IMR-90 (cell line): ENCODE data around the gene AAR2. TPM values are rescaled to one million over a fixed set of nuclear protein-coding genes. Genes with fewer than 3 reads are reported as not detected.

Experiments used
- ATAC-seq: fragments of 200-7000 bp; cut with Tn5 transposase; 2 replicates; pipeline ENCODE4 v1.9.1; 2020; ENCODE audit warnings: low read depth, mild to moderate bottlenecking, moderate library complexity
- BruUV-seq: library from RNA; stranded (reverse); fragments of 400-500 nt; replicated peaks from 2 replicates; lab custom pipeline; 2021; lab: Mats Ljungman, UMichigan
- CTCF ChIA-PET: fragments of 300-600 bp; formaldehyde crosslinking; extraction: SDS; loops from one replicate; lab custom pipeline; 2021; ENCODE audit warnings: antibody characterized with exemption; lab: Yijun Ruan, JAX
- POLR2A ChIA-PET: fragments of 300-600 bp; sonication (Branson Sonifier 250); formaldehyde crosslinking; loops from one replicate; lab custom pipeline; 2022; ENCODE audit warnings: antibody characterized with exemption; ENCODE audit not compliant: unreplicated experiment; lab: Charles Lee
- DNase-seq: peaks from one replicate; pipeline ENCODE4 v3.0.0; 2013
- H2AFZ ChIP-seq: replicated peaks from 2 replicates; pipeline ENCODE3; 2013; ENCODE audit warnings: low read length, mild to moderate bottlenecking; ENCODE audit not compliant: poor library complexity
- H2AK5ac ChIP-seq: 2 replicates; pipeline ENCODE4 v1.6.1; 2013; ENCODE audit warnings: low read depth, low read length, inconsistent platforms
- H2AK9ac ChIP-seq: replicated peaks from 2 replicates; pipeline ENCODE3; 2013; ENCODE audit warnings: mild to moderate bottlenecking, low read depth, low read length, moderate library complexity; ENCODE audit not compliant: poor library complexity
- H2BK120ac ChIP-seq: 2 replicates; pipeline ENCODE4 v1.6.1; 2013; ENCODE audit warnings: low read depth, low read length, inconsistent platforms
- H2BK15ac ChIP-seq: 3 replicates; pipeline ENCODE4 v1.6.1; 2013; ENCODE audit warnings: low read depth, low read length, inconsistent platforms
- H2BK20ac ChIP-seq: 2 replicates; pipeline ENCODE4 v1.6.1; 2013; ENCODE audit warnings: low read depth, mild to moderate bottlenecking, inconsistent platforms, low read length, moderate library complexity
- H2BK5ac ChIP-seq: 2 replicates; pipeline ENCODE4 v1.6.1; 2013; ENCODE audit warnings: mild to moderate bottlenecking, low read depth, low read length, inconsistent platforms; ENCODE audit not compliant: poor library complexity, severe bottlenecking
- H3K14ac ChIP-seq: replicated peaks from 2 replicates; pipeline ENCODE4 v1.6.1; 2013; ENCODE audit warnings: low read depth, low read length, inconsistent platforms
- H3K18ac ChIP-seq: 2 replicates; pipeline ENCODE4 v1.6.1; 2013; ENCODE audit warnings: low read depth, low read length, control low read depth
- H3K23ac ChIP-seq: 2 replicates; pipeline ENCODE4 v1.6.1; 2013; ENCODE audit warnings: low read depth, low read length, inconsistent platforms
- H3K27ac ChIP-seq: 2 replicates; pipeline ENCODE4 v1.5.1; 2013; ENCODE audit warnings: mild to moderate bottlenecking, control low read depth, low read length; ENCODE audit not compliant: insufficient read depth
- H3K27me3 ChIP-seq: 2 replicates; pipeline ENCODE4 v1.6.1; 2013; ENCODE audit warnings: low read length; ENCODE audit not compliant: control insufficient read depth, insufficient read depth
- H3K36me3 ChIP-seq: 2 replicates; pipeline ENCODE4 v1.6.1; 2013; ENCODE audit warnings: low read length, mixed read lengths; ENCODE audit not compliant: control insufficient read depth, insufficient read depth
- H3K4ac ChIP-seq: 2 replicates; pipeline ENCODE4 v1.6.1; 2013; ENCODE audit warnings: low read depth, low read length, inconsistent platforms
- H3K4me1 ChIP-seq: 2 replicates; pipeline ENCODE4 v1.6.1; 2013; ENCODE audit warnings: low read length, mixed read lengths; ENCODE audit not compliant: control insufficient read depth, insufficient read depth
- H3K4me2 ChIP-seq: 2 replicates; pipeline ENCODE4 v1.6.1; 2013; ENCODE audit warnings: low read depth, mild to moderate bottlenecking, control low read depth, low read length, moderate library complexity
- H3K4me3 ChIP-seq: 2 replicates; pipeline ENCODE4 v1.5.1; 2013; ENCODE audit warnings: low read depth, mild to moderate bottlenecking, control low read depth, low read length, moderate library complexity; ENCODE audit not compliant: insufficient read depth
- H3K56ac ChIP-seq: 2 replicates; pipeline ENCODE4 v1.6.1; 2013; ENCODE audit warnings: low read length, inconsistent platforms; ENCODE audit not compliant: insufficient read depth; ENCODE audit errors: extremely low read depth
- H3K79me1 ChIP-seq, 2 experiments: 2 replicates each; pipeline ENCODE4 v1.6.1; 2013; ENCODE audit warnings: low read length in 2 of 2, inconsistent platforms in 1 of 2, low read depth in 1 of 2
- H3K9ac ChIP-seq: 2 replicates; pipeline ENCODE4 v1.6.1; 2013; ENCODE audit warnings: low read depth, low read length, control low read depth
- H3K9me1 ChIP-seq: 2 replicates; pipeline ENCODE4 v1.6.1; 2013; ENCODE audit warnings: low read length, inconsistent platforms; ENCODE audit not compliant: insufficient read depth
- H3K9me3 ChIP-seq: 2 replicates; pipeline ENCODE4 v1.6.1; 2013; ENCODE audit warnings: low read length; ENCODE audit not compliant: control insufficient read depth, insufficient read depth
- H4K20me1 ChIP-seq: 2 replicates; pipeline ENCODE4 v1.6.1; 2013; ENCODE audit warnings: low read length, inconsistent platforms; ENCODE audit not compliant: insufficient read depth
- H4K5ac ChIP-seq: 2 replicates; pipeline ENCODE4 v1.6.1; 2013; ENCODE audit warnings: mild to moderate bottlenecking, low read depth, low read length, control low read depth
- H4K8ac ChIP-seq, 2 experiments: 2 replicates each; pipeline ENCODE4 v1.6.1; 2013; ENCODE audit warnings: low read depth in 2 of 2, low read length in 2 of 2, control low read depth in 1 of 2, inconsistent platforms in 1 of 2
- H4K91ac ChIP-seq: 2 replicates; pipeline ENCODE4 v1.6.1; 2013; ENCODE audit warnings: low read depth, low read length, inconsistent platforms; ENCODE audit not compliant: insufficient read depth
- BHLHE40 ChIP-seq: fragments of 150-350 bp; IDR thresholded peaks from 2 replicates; pipeline ENCODE4 v1.6.1; 2016; ENCODE audit warnings: mild to moderate bottlenecking, low read depth, low read length
- CEBPB ChIP-seq: IDR thresholded peaks from 2 replicates; pipeline ENCODE4 v1.6.1; 2012; ENCODE audit warnings: low read depth, low read length, improper control_type of control experiment
- CHD1 ChIP-seq: IDR thresholded peaks from 2 replicates; pipeline ENCODE4 v1.6.1; 2012; ENCODE audit warnings: low read depth, low read length, improper control_type of control experiment
- FOS ChIP-seq: fragments of 150-350 bp; IDR thresholded peaks from 2 replicates; pipeline ENCODE4 v1.6.1; 2016; ENCODE audit warnings: low read depth, low read length
- MAFK ChIP-seq: IDR thresholded peaks from 2 replicates; pipeline ENCODE4 v1.6.1; 2012; ENCODE audit warnings: low read depth, low read length, improper control_type of control experiment
- MAZ ChIP-seq: IDR thresholded peaks from 2 replicates; pipeline ENCODE4 v1.6.1; 2012; ENCODE audit warnings: low read depth, mild to moderate bottlenecking, low read length, improper control_type of control experiment, moderate library complexity, borderline replicate concordance
- MXI1 ChIP-seq: IDR thresholded peaks from 2 replicates; pipeline ENCODE4 v1.6.1; 2012; ENCODE audit warnings: low read depth, mild to moderate bottlenecking, low read length, moderate library complexity, borderline replicate concordance
- NFE2L2 ChIP-seq: fragments of 150-350 bp; IDR thresholded peaks from 2 replicates; pipeline ENCODE4 v1.6.1; 2016; ENCODE audit warnings: low read depth, mild to moderate bottlenecking, low read length
- POLR2A ChIP-seq: IDR thresholded peaks from 2 replicates; pipeline ENCODE4 v1.6.1; 2012; ENCODE audit warnings: mild to moderate bottlenecking, low read depth, low read length
- RAD21 ChIP-seq: IDR thresholded peaks from 2 replicates; pipeline ENCODE4 v1.6.1; 2012; ENCODE audit warnings: low read length, improper control_type of control experiment
- RCOR1 ChIP-seq: IDR thresholded peaks from 2 replicates; pipeline ENCODE4 v1.6.1; 2012; ENCODE audit warnings: mild to moderate bottlenecking, low read length, improper control_type of control experiment; ENCODE audit not compliant: insufficient replicate concordance
- RFX5 ChIP-seq: IDR thresholded peaks from 2 replicates; pipeline ENCODE4 v1.8.0; 2012; ENCODE audit warnings: low read depth, mild to moderate bottlenecking, low read length, moderate library complexity
- SMC3 ChIP-seq: fragments of 150-350 bp; IDR thresholded peaks from 2 replicates; pipeline ENCODE4 v1.6.1; 2016; ENCODE audit warnings: low read depth, mild to moderate bottlenecking, antibody characterized with exemption, low read length, moderate library complexity
- WGBS, 2 experiments: methylation state at CpG; one replicate each; pipeline versions ENCODE4 v1.1.5 to v1.1.7; 2013; ENCODE audit warnings: missing lambda C conversion rate in 2 of 2; ENCODE audit not compliant: insufficient read length in 1 of 2; ENCODE audit errors: extremely low coverage in 2 of 2; 5-methylcytosine and 5-hydroxymethylcytosine counted together
- dilution Hi-C: fragments of 300-500 bp; cut with HindIII; formaldehyde crosslinking; loops from one replicate; pipeline ENCODE4 v1.14.3; 2018; ENCODE audit warnings: low sequenced_read_pairs; ENCODE audit not compliant: unreplicated experiment
- in situ Hi-C: fragments of 300-500 bp; cut with MboI; formaldehyde crosslinking; loops from 3 replicates; pipeline ENCODE4 v1.14.3; 2019; ENCODE audit warnings: low sequenced_read_pairs, inconsistent platforms, mixed read lengths
- intact Hi-C: fragments of 100-400 bp; cut with micrococcal nuclease; formaldehyde crosslinking; loops from 2 replicates; pipeline ENCODE4 v1.10.0; 2022
- polyA plus RNA-seq, 3 experiments: library from polyadenylated mRNA; depleted of rRNA; stranded (reverse); fragments of >200 nt; gene quantifications; 2 replicates each; pipeline ENCODE4 v1.2.3, GENCODE V29; 2012; ENCODE audit warnings: low replicate concordance in 1 of 3
- total RNA-seq: library from RNA; depleted of rRNA; stranded (reverse); fragments of >200 nt; gene quantifications from 2 replicates; pipeline ENCODE4 v1.2.3, GENCODE V29; 2012
- TF ChIP-seq, protein P1 (sequence below): conservative IDR thresholded peaks from 2 replicates; pipeline ENCODE4 v1.5.1; 2012; ENCODE audit warnings: mild to moderate bottlenecking, low read depth, low read length, improper control_type of control experiment
- TF ChIP-seq, protein P2 (sequence below): fragments of 150-350 bp; IDR thresholded peaks from 2 replicates; pipeline ENCODE4 v1.6.1; 2016; ENCODE audit warnings: low read depth, mild to moderate bottlenecking, low read length, moderate library complexity, borderline replicate concordance

AAR2 gene
- total and polyA plus RNA-seq, 2 of the 4 experiments (the other 2 are of a cell fraction) = 28.2 to 35.8 TPM

DNA sequence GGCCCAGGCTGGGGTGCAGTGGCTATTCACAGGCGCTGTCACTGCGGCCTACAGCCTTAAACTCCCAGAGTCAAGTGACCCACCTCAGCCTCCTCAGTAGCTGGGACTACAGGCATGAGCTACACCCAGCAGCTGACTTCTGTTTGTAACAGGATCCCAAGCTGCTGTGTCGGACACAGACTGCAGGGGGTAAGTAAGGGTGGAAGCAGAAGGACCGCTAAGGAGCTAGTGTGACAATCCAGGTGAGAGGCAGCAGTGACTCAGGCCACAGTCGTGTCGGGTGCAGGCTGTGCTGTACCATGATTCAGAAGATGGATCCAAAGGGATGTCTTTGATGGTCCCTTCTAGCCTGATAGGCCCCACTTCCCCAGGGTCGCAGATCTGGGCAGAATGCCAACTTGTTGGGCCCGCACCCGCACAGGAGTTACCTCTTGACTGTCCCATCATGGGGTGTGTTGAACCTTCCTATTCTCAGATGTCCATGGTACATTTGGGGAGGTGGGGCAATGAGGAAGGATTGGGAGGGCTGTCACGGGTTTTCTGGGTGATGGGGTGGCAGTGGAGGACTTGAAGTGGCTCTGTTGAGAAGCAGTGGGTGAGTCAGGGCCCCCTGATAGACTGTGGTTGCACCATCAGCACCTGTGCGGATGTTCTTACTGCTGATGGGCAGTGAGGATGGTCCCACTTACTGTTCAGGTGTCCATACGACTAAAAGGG lies 25.3 kb downstream of the AAR2 start (continued):
- TF ChIP-seq, protein P1, sequence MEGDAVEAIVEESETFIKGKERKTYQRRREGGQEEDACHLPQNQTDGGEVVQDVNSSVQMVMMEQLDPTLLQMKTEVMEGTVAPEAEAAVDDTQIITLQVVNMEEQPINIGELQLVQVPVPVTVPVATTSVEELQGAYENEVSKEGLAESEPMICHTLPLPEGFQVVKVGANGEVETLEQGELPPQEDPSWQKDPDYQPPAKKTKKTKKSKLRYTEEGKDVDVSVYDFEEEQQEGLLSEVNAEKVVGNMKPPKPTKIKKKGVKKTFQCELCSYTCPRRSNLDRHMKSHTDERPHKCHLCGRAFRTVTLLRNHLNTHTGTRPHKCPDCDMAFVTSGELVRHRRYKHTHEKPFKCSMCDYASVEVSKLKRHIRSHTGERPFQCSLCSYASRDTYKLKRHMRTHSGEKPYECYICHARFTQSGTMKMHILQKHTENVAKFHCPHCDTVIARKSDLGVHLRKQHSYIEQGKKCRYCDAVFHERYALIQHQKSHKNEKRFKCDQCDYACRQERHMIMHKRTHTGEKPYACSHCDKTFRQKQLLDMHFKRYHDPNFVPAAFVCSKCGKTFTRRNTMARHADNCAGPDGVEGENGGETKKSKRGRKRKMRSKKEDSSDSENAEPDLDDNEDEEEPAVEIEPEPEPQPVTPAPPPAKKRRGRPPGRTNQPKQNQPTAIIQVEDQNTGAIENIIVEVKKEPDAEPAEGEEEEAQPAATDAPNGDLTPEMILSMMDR = no peak
- no peak for TF ChIP-seq MAFK

DNA sequence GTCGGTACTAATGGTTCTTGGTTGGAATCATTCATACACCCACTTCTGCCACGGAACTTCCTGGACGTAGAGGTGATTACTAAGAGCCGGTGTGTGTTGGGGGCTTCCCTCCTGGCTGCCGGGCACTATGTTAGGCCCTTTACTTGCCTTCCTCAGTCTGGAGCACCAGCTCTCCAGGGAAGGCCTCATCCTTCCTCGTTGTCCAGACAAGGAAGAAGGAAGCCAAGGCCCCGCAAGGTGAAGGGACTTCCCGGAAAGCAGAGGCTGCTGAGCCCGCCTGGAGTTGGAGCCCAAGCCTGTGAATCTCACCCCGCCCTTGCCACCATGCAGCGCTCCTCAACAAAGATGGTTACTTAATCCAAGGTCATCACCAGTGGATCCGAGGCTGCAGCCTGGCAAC lies 26.2 kb downstream of the AAR2 start:
- Histone ChIP-seq H2AFZ (no peak overlapping the region), H3K18ac (no peak overlapping the region), H3K4me3 (no peak overlapping the region), H3K4ac (no peak overlapping the region), H3K9me3 (no peaks in the 10 kb centered on the region), H4K5ac (no peak overlapping the region), H3K36me3 (no peaks in the 10 kb centered on the region; the same call in 1 of the 2 replicates), H3K79me1 (no peaks in the 10 kb centered on the region), H3K27me3 (peaks cover 16% of the 10 kb centered on the region), H3K4me1 (no peaks in the 10 kb centered on the region), H3K23ac (no peak overlapping the region), H2AK9ac (no peak overlapping the region), H4K91ac (no peak overlapping the region), H2AK5ac (no peak overlapping the region), H3K27ac (no peak overlapping the region), H4K8ac (no peak overlapping the region), H3K56ac (no peak overlapping the region), H2BK20ac (no peak overlapping the region), H4K20me1 (no peaks in the 10 kb centered on the region), H3K4me2 (no peak overlapping the region), H2BK15ac (no peak overlapping the region), H3K14ac (no peak overlapping the region), H2BK5ac (no peak overlapping the region), H3K9ac (no peak overlapping the region), H3K9me1 (no peaks in the 10 kb centered on the region), H2BK120ac (no peak overlapping the region)
- WGBS, 2 experiments = 87% methylated on average over 4 of the region's 12 CpGs; no CpG with 5 or more reads in 1 of the 2 experiments
- intact Hi-C loops = no loop called here
- DNase-seq (no peak), ATAC-seq (no peak)
- dilution Hi-C loops = no loop called here
- CTCF ChIA-PET = no interaction called here
- BruUV-seq = no TSS peak
- in situ Hi-C loops = no loop called here
- POLR2A ChIA-PET = no interaction called here
- no peak for TF ChIP-seq MAFK
- no peak for TF ChIP-seq CHD1
- TF ChIP-seq CEBPB = no peak
- TF ChIP-seq NFE2L2 = no peak
- no peak for TF ChIP-seq FOS
- no peak for TF ChIP-seq MXI1
- TF ChIP-seq BHLHE40 = no peak
- TF ChIP-seq, protein P2, sequence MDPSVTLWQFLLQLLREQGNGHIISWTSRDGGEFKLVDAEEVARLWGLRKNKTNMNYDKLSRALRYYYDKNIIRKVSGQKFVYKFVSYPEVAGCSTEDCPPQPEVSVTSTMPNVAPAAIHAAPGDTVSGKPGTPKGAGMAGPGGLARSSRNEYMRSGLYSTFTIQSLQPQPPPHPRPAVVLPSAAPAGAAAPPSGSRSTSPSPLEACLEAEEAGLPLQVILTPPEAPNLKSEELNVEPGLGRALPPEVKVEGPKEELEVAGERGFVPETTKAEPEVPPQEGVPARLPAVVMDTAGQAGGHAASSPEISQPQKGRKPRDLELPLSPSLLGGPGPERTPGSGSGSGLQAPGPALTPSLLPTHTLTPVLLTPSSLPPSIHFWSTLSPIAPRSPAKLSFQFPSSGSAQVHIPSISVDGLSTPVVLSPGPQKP = no peak
- TF ChIP-seq RFX5 = no peak
- no peak for TF ChIP-seq RCOR1
- no peak for TF ChIP-seq SMC3
- no peak for TF ChIP-seq MAZ
- TF ChIP-seq POLR2A = no peak
- TF ChIP-seq RAD21 = no peak
